Neural cell (in vitro differentiated cells): ENCODE data around the gene CLEC2D. TPM values are rescaled to one million over a fixed set of nuclear protein-coding genes. Genes with fewer than 3 reads are reported as not detected.

Experiments
- H2AFZ ChIP-seq: fragments of 200-600, 300-800 bp; sonication (generic), shearing (Covaris generic); 2 replicates; pipeline ENCODE4 v1.6.0; 2014; ENCODE audit warnings: low read depth, mild to moderate bottlenecking, antibody characterized with exemption, low read length, moderate library complexity
- H3F3A ChIP-seq: fragments of 200-600 bp; shearing (Covaris generic); 2 replicates; pipeline ENCODE4 v1.6.1; 2016; ENCODE audit warnings: mild to moderate bottlenecking, moderate library complexity, mixed read lengths, antibody characterized with exemption, low read length; ENCODE audit not compliant: insufficient read depth, poor library complexity, severe bottlenecking
- H3K27ac ChIP-seq: fragments of 200-600, 300-800 bp; sonication (generic), shearing (Covaris generic); 2 replicates; pipeline ENCODE4 v1.5.1; 2014; ENCODE audit warnings: mild to moderate bottlenecking, low read length, moderate library complexity
- H3K27me3 ChIP-seq: fragments of 300-800, 200-600 bp; sonication (generic), shearing (Covaris generic); 2 replicates; pipeline ENCODE4 v1.6.0; 2014; ENCODE audit warnings: mild to moderate bottlenecking, low read depth, low read length, moderate library complexity; ENCODE audit not compliant: insufficient read depth
- H3K36me3 ChIP-seq: fragments of 300-800, 200-600 bp; sonication (generic), shearing (Covaris generic); 2 replicates; pipeline ENCODE4 v1.5.1; 2014; ENCODE audit warnings: mild to moderate bottlenecking, antibody characterized with exemption, low read length, moderate library complexity; ENCODE audit not compliant: insufficient read depth
- H3K4me2 ChIP-seq: fragments of 300-800, 200-600 bp; sonication (generic), shearing (Covaris generic); 2 replicates; pipeline ENCODE4 v1.6.0; 2014; ENCODE audit warnings: mild to moderate bottlenecking, low read length
- H3K4me3 ChIP-seq: fragments of 300-800, 200-600 bp; sonication (generic), shearing (Covaris generic); 2 replicates; pipeline ENCODE4 v1.5.1; 2014; ENCODE audit warnings: mild to moderate bottlenecking, low read length, moderate library complexity
- H3K79me2 ChIP-seq: fragments of 200-600 bp; shearing (Covaris generic); replicated peaks from 2 replicates; pipeline ENCODE4 v1.6.0; 2014; ENCODE audit warnings: mild to moderate bottlenecking, low read length, moderate library complexity; ENCODE audit not compliant: insufficient read depth
- H3K9ac ChIP-seq: fragments of 300-800, 200-600 bp; sonication (generic), shearing (Covaris generic); 2 replicates; pipeline ENCODE4 v1.6.1; 2016; ENCODE audit warnings: mild to moderate bottlenecking, low read length, mixed read lengths
- H3K9me2 ChIP-seq: fragments of 200-600 bp; shearing (Covaris generic); 2 replicates; pipeline ENCODE4 v1.6.1; 2016; ENCODE audit warnings: mild to moderate bottlenecking, low read length, mixed read lengths; ENCODE audit not compliant: insufficient read depth
- H3K9me3 ChIP-seq: fragments of 200-600, 300-800 bp; sonication (generic), shearing (Covaris generic); 2 replicates; pipeline ENCODE4 v1.6.1; 2016; ENCODE audit warnings: mild to moderate bottlenecking, mixed run types, low read length, moderate library complexity, mixed read lengths
- H4K20me1 ChIP-seq: fragments of 200-600 bp; shearing (Covaris generic); 2 replicates; pipeline ENCODE4 v1.6.1; 2016; ENCODE audit warnings: mild to moderate bottlenecking, mixed run types; ENCODE audit not compliant: insufficient read depth
- EP300 ChIP-seq: fragments of 450-650 bp; conservative IDR thresholded peaks from 2 replicates; pipeline ENCODE4 v1.6.1; 2014; ENCODE audit warnings: antibody characterized with exemption, mild to moderate bottlenecking, moderate library complexity; ENCODE audit not compliant: poor library complexity, severe bottlenecking
- EZH2 ChIP-seq: fragments of 200-600, 300-800 bp; shearing (Covaris generic), sonication (generic); IDR thresholded peaks from 2 replicates; pipeline ENCODE4 v1.6.1; 2014; ENCODE audit warnings: antibody characterized with exemption, low read length, borderline replicate concordance, mild to moderate bottlenecking; ENCODE audit not compliant: insufficient read depth, poor library complexity, severe bottlenecking
- MXI1 ChIP-seq: fragments of 450-650 bp; conservative IDR thresholded peaks from 2 replicates; pipeline ENCODE4 v1.6.1; 2014; ENCODE audit warnings: antibody characterized with exemption, mild to moderate bottlenecking; ENCODE audit not compliant: poor library complexity, severe bottlenecking
- POLR2AphosphoS5 ChIP-seq: IDR thresholded peaks from 2 replicates; pipeline ENCODE4 v1.6.1; 2012
- RAD21 ChIP-seq: fragments of 450-650 bp; conservative IDR thresholded peaks from 2 replicates; pipeline ENCODE4 v1.6.1; 2014; ENCODE audit warnings: antibody characterized with exemption, mild to moderate bottlenecking, moderate library complexity
- SMC3 ChIP-seq: fragments of 450-650 bp; conservative IDR thresholded peaks from 2 replicates; pipeline ENCODE4 v1.6.1; 2014; ENCODE audit warnings: antibody characterized with exemption, mild to moderate bottlenecking, moderate library complexity; ENCODE audit not compliant: poor library complexity
- TAF1 ChIP-seq: IDR thresholded peaks from 2 replicates; pipeline ENCODE4 v1.6.1; 2012; ENCODE audit warnings: low read depth
- polyA plus RNA-seq: library from polyadenylated mRNA; depleted of rRNA; stranded (reverse); fragments of >200 nt; gene quantifications from 2 replicates; pipeline ENCODE4 v1.2.3, GENCODE V29; 2014
- TF ChIP-seq, protein P1 (sequence below): fragments of 450-650 bp; IDR thresholded peaks from 2 replicates; pipeline ENCODE4 v1.5.1; 2014; ENCODE audit warnings: antibody characterized with exemption, mild to moderate bottlenecking, moderate library complexity; ENCODE audit not compliant: poor library complexity, severe bottlenecking
- TF ChIP-seq, protein P2 (sequence below): IDR thresholded peaks from 2 replicates; pipeline ENCODE4 v1.6.1; 2012; ENCODE audit warnings: borderline replicate concordance

The CLEC2D gene
- polyA plus RNA-seq, 1 donor from 2014 or later: 2.6 TPM

DNA sequence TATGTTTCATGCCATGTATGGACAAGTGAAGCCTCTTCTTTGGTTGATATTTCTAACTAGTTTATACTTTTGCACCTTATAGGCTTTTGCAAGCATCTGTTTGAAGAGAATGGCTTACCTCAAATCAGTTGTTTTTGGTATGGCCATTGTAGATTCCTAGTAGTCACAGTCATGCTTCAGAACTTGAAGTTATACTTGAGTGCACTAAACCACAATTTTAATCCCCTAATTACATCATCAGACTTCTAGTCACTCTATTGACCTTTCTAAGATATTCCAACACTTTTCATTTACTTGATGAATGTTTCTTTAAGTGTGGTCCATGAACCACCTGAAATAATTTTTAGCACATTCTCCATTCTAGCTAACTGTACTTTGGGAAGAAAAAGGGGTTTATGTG is 43.2 kb upstream of the CLEC2D start:
- no peak overlapping the region for H2AFZ ChIP-seq
- no peaks in the 10 kb centered on the region for H3K79me2 ChIP-seq
- no peak overlapping the region for H3K4me3 ChIP-seq
- no peaks in the 10 kb centered on the region for H3K36me3 ChIP-seq
- no peaks in the 10 kb centered on the region for H4K20me1 ChIP-seq
- H3K9me3 ChIP-seq: no peaks in the 10 kb centered on the region
- no peak overlapping the region for H3K4me2 ChIP-seq
- no peaks in the 10 kb centered on the region for H3K9me2 ChIP-seq
- H3K27ac ChIP-seq: no peak overlapping the region
- H3K27me3 ChIP-seq: no peaks in the 10 kb centered on the region
- H3K9ac ChIP-seq: no peak overlapping the region
- no peak for TF ChIP-seq TAF1
- TF ChIP-seq, protein P1, sequence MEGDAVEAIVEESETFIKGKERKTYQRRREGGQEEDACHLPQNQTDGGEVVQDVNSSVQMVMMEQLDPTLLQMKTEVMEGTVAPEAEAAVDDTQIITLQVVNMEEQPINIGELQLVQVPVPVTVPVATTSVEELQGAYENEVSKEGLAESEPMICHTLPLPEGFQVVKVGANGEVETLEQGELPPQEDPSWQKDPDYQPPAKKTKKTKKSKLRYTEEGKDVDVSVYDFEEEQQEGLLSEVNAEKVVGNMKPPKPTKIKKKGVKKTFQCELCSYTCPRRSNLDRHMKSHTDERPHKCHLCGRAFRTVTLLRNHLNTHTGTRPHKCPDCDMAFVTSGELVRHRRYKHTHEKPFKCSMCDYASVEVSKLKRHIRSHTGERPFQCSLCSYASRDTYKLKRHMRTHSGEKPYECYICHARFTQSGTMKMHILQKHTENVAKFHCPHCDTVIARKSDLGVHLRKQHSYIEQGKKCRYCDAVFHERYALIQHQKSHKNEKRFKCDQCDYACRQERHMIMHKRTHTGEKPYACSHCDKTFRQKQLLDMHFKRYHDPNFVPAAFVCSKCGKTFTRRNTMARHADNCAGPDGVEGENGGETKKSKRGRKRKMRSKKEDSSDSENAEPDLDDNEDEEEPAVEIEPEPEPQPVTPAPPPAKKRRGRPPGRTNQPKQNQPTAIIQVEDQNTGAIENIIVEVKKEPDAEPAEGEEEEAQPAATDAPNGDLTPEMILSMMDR: no peak
- TF ChIP-seq RAD21: no peak
- no peak for TF ChIP-seq EP300
- TF ChIP-seq EZH2: no peak
- TF ChIP-seq POLR2AphosphoS5: no peak
- TF ChIP-seq MXI1: no peak
- TF ChIP-seq, protein P2, sequence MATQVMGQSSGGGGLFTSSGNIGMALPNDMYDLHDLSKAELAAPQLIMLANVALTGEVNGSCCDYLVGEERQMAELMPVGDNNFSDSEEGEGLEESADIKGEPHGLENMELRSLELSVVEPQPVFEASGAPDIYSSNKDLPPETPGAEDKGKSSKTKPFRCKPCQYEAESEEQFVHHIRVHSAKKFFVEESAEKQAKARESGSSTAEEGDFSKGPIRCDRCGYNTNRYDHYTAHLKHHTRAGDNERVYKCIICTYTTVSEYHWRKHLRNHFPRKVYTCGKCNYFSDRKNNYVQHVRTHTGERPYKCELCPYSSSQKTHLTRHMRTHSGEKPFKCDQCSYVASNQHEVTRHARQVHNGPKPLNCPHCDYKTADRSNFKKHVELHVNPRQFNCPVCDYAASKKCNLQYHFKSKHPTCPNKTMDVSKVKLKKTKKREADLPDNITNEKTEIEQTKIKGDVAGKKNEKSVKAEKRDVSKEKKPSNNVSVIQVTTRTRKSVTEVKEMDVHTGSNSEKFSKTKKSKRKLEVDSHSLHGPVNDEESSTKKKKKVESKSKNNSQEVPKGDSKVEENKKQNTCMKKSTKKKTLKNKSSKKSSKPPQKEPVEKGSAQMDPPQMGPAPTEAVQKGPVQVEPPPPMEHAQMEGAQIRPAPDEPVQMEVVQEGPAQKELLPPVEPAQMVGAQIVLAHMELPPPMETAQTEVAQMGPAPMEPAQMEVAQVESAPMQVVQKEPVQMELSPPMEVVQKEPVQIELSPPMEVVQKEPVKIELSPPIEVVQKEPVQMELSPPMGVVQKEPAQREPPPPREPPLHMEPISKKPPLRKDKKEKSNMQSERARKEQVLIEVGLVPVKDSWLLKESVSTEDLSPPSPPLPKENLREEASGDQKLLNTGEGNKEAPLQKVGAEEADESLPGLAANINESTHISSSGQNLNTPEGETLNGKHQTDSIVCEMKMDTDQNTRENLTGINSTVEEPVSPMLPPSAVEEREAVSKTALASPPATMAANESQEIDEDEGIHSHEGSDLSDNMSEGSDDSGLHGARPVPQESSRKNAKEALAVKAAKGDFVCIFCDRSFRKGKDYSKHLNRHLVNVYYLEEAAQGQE: no peak
- no peak for TF ChIP-seq SMC3
- no peaks in the 10 kb centered on the region for H3F3A ChIP-seq

DNA sequence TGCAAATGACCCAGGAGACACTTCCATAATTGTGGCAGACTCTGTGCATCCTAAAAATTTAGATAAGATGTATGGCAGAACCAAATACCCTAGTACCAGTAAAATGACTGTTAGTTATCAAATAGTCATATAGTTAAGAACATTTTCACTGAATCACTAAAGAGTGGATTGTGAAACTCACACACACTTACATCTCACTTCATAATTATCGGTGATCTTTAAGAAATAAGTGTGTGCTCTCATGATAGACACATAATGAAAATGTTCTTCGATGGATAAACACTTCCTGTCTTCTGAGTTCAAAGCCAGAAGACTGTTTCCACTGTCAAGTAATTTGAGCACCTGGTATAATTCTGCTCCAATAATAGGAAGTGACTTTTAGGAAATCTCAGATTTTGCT is 42.7 kb upstream of the CLEC2D start:
- TF ChIP-seq MXI1 (no peak), SMC3 (no peak), EZH2 (no peak), EP300 (no peak), POLR2AphosphoS5 (no peak), TAF1 (no peak), RAD21 (no peak)
- TF ChIP-seq, protein P2: no peak
- TF ChIP-seq, protein P1: no peak
- Histone ChIP-seq H3K4me3 (no peak overlapping the region), H3K27ac (no peak overlapping the region), H4K20me1 (no peaks in the 10 kb centered on the region), H3F3A (no peaks in the 10 kb centered on the region), H3K27me3 (no peaks in the 10 kb centered on the region), H3K4me2 (no peak overlapping the region), H3K9me3 (no peaks in the 10 kb centered on the region), H3K9ac (no peak overlapping the region), H3K79me2 (no peaks in the 10 kb centered on the region), H3K36me3 (no peaks in the 10 kb centered on the region), H2AFZ (no peak overlapping the region), H3K9me2 (no peaks in the 10 kb centered on the region)
